Thymus (tissue), 11 donors: ENCODE data around the gene ETS1. TPM values are rescaled to one million over a fixed set of nuclear protein-coding genes. Genes with fewer than 3 reads are reported as not detected.

ENCODE experiments used
- DNase-seq, 9 donors: peaks; one replicate each; pipeline ENCODE4 v3.0.0-alpha.2; 2013; ENCODE audit warnings: low spot score in 9 of 9, low read depth in 6 of 9, missing footprints in 1 of 9
- H3K27ac ChIP-seq, 2 donors: one replicate each; pipeline ENCODE4 v1.5.1; 2013; ENCODE audit warnings: control low read depth in 1 of 2, low read depth in 1 of 2, low read length in 1 of 2, mild to moderate bottlenecking in 1 of 2, moderate library complexity in 1 of 2
- H3K27me3 ChIP-seq, 2 donors: one replicate each; pipeline ENCODE4 v1.5.1; 2013; ENCODE audit warnings: low read length in 1 of 2; ENCODE audit not compliant: control insufficient read depth in 2 of 2, insufficient read depth in 1 of 2
- H3K36me3 ChIP-seq, 2 donors: one replicate each; pipeline ENCODE4 v1.5.1; 2013; ENCODE audit warnings: low read length in 1 of 2, mild to moderate bottlenecking in 1 of 2, moderate library complexity in 1 of 2; ENCODE audit not compliant: control insufficient read depth in 2 of 2, insufficient read depth in 2 of 2
- H3K4me1 ChIP-seq, 2 donors: one replicate each; pipeline ENCODE4 v1.5.1; 2013; ENCODE audit warnings: low read length in 2 of 2; ENCODE audit not compliant: control insufficient read depth in 2 of 2, insufficient read depth in 2 of 2
- H3K4me3 ChIP-seq, 2 donors: one replicate each; pipeline ENCODE4 v1.5.1; 2013; ENCODE audit warnings: low read length in 2 of 2, control low read depth in 1 of 2, mild to moderate bottlenecking in 1 of 2
- H3K9me3 ChIP-seq, 2 donors: one replicate each; pipeline ENCODE4 v1.5.1; 2013; ENCODE audit warnings: low read length in 1 of 2, mild to moderate bottlenecking in 1 of 2; ENCODE audit not compliant: control insufficient read depth in 2 of 2, insufficient read depth in 1 of 2
- WGBS: extraction: QIAGEN DNeasy Blood & Tissue Kit; methylation state at CpG from one replicate; pipeline ENCODE4 v1.1.7; 2013; 5-methylcytosine and 5-hydroxymethylcytosine counted together
- polyA plus RNA-seq: library from polyadenylated mRNA; stranded (reverse); fragments of 200-250 nt; gene quantifications from one replicate; pipeline ENCODE4 v1.2.3, GENCODE V29; 2013
- total RNA-seq: library from RNA; stranded (reverse); fragments of 120-200 nt; gene quantifications from one replicate; pipeline ENCODE4 v1.2.4, GENCODE V29; 2013
- donor health status: healthy.

Gene ETS1
- total and polyA plus RNA-seq, 2 donors = 171 to 223 TPM

DNA sequence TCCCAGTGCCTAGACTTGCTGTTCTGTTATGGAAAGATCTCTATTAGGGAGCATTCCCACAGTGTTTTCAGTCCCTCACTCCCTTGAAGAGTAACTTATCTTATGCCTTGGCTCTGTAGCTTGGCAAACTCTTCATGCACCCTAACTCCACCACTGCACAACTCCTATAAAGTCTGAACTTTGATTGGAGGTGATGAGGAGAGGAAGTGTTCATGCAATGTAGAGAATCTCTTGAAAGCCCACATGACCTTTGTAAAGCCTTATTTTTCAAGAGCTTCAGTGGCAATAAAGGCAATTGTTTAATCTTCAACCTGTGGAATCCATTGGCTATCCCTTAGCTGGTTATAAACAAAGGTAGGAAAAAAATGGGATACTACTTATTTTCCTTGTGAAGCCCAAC is 176.2 kb downstream of the ETS1 start:
- peak overlapping the region in 1 of 2 donors; percentile 69 for H3K27ac ChIP-seq
- H3K4me1 ChIP-seq = peaks cover 6 to 22% of the 10 kb centered on the region in 2 donors
- H3K4me3 ChIP-seq = no peak overlapping the region

GRCh38 chr11:128409476-128409875 is 177.9 kb downstream of the ETS1 start:
- Histone ChIP-seq H3K9me3 (no peaks in the 10 kb centered on the region), H3K36me3 (no peaks in the 10 kb centered on the region), H3K4me1 (peaks cover 6 to 24% of the 10 kb centered on the region in 2 donors), H3K4me3 (no peak overlapping the region), H3K27ac (no peak overlapping the region), H3K27me3 (no peaks in the 10 kb centered on the region)
- WGBS = 94% methylated on average over 2 of the region's 2 CpGs
- no peak for DNase-seq

More for the DNA sequence above, 176.2 kb downstream of the ETS1 start:
- Histone ChIP-seq H3K9me3 (no peaks in the 10 kb centered on the region), H3K36me3 (no peaks in the 10 kb centered on the region), H3K27me3 (no peaks in the 10 kb centered on the region)
- DNase-seq = no peak

Other genes starting within 250 kb of the ETS1 start
- 41.6 TPM for gene FLI1, start 106.5 kb upstream of the ETS1 start, total RNA-seq
- gene FLI1, start 106.5 kb upstream of the ETS1 start, polyA plus RNA-seq = 42.7 TPM